ENCODE results near the gene DISP3. TPM values are rescaled to one million over a fixed set of nuclear protein-coding genes. Genes with fewer than 3 reads are reported as not detected.
A peak's percentile ranks its signal among the peaks of the same experiment; 100 is the strongest.

DISP3 gene
- polyA plus RNA-seq, 3 donors, result 0.01 TPM; not detected in 2

GRCh38 chr1:11500881-11501280 is 21.9 kb downstream of the DISP3 start:
- Histone ChIP-seq H3K27me3 (ENCODE audit: control insufficient read depth in 2 of 2, insufficient read depth in 2 of 2, low read length in 2 of 2) (peaks cover 0 to 18% of the 10 kb centered on the region in 2 donors), H2AFZ (ENCODE audit: insufficient read depth, low read depth, low read length, poor library complexity, severe bottlenecking) (no peak overlapping the region), H3K27ac (ENCODE audit: low read depth in 1 of 2, low read length in 2 of 2) (no peak overlapping the region), H3K79me2 (ENCODE audit: insufficient read depth, low read length) (no peaks in the 10 kb centered on the region), H3K4me3 (replicated peaks in 1 of 3; ENCODE audit: low read depth in 2 of 3, low read length in 3 of 3) (no peak overlapping the region), H4K20me1 (ENCODE audit: insufficient read depth, low read length) (no peaks in the 10 kb centered on the region), H3K4me2 (replicated peaks; ENCODE audit: extremely low read depth, low read length, poor library complexity, severe bottlenecking) (no peak overlapping the region), H3K9me3 (replicated peaks in 1 of 2; ENCODE audit: control insufficient read depth in 1 of 2, insufficient read depth in 1 of 2, low read length in 2 of 2) (peaks cover 42 to 46% of the 10 kb centered on the region in 2 donors), H3K36me3 (replicated peaks in 1 of 2; ENCODE audit: control insufficient read depth in 1 of 2, insufficient read depth in 2 of 2, low read length in 2 of 2) (no peaks in the 10 kb centered on the region), H3K9ac (ENCODE audit: insufficient read depth, low read length, poor library complexity, severe bottlenecking) (no peak overlapping the region), H3K4me1 (ENCODE audit: control insufficient read depth in 1 of 2, insufficient read depth in 2 of 2, low read length in 2 of 2) (no peaks in the 10 kb centered on the region)
- Mint-ChIP-seq H3K4me3 (peak overlapping the region in 1 of 2 donors; percentile 37), H3K4me1 (no peaks in the 10 kb centered on the region), H3K27ac (no peak overlapping the region), H3K9me3 (peaks cover 23 to 46% (median 36%) of the 10 kb centered on the region in 7 donors), H3K36me3 (no peaks in the 10 kb centered on the region), H3K27me3 (ENCODE audit: low read depth in 3 of 3) (peaks cover 2 to 29% (median 28%) of the 10 kb centered on the region in 3 donors)
- TF ChIP-seq CTCF (IDR thresholded peaks at IDR 0.05), result no peak
- WGBS (ENCODE audit: insufficient coverage), result 90% methylated on average over 4 of the region's 7 CpGs
- DNase-seq, result no peak
- intact Hi-C loops (cut with micrococcal nuclease), result no loop called here

DNA sequence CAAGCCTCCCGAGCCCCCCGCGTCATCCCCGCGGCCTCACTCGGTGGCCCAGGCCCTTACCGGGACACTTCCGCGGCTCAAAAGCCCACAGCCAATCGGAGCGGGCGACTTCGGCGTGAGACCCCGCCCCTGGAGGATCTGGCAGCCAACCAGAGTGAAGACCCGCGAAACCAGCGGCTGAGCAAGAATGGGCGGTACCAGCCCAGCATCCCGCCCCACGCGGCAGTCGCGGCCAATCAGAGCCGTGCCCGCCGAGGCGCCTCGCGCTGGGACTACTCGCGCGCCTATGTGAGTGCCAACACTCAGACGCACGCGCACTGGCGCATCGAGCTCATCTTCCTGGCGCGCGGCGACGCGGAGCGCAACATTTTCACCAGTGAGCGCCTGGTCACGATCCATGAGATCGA is 22.5 kb downstream of the DISP3 start:
- H3K9me3 ChIP-seq (replicated peaks in 1 of 2; ENCODE audit: control insufficient read depth in 1 of 2, insufficient read depth in 1 of 2, low read length in 2 of 2), result peaks cover 46 to 48% of the 10 kb centered on the region in 2 donors

More for the DNA sequence above, 22.5 kb downstream of the DISP3 start:
- DNase-seq, result no peak
- no peaks in the 10 kb centered on the region for H3K4me1 Mint-ChIP-seq
- Histone ChIP-seq H2AFZ (ENCODE audit: insufficient read depth, low read depth, low read length, poor library complexity, severe bottlenecking) (no peak overlapping the region), H3K4me3 (replicated peaks in 1 of 3; ENCODE audit: low read depth in 2 of 3, low read length in 3 of 3) (no peak overlapping the region), H3K27me3 (ENCODE audit: control insufficient read depth in 2 of 2, insufficient read depth in 2 of 2, low read length in 2 of 2) (peaks cover 0 to 18% of the 10 kb centered on the region in 2 donors), H3K79me2 (ENCODE audit: insufficient read depth, low read length) (no peaks in the 10 kb centered on the region), H3K27ac (ENCODE audit: low read depth in 1 of 2, low read length in 2 of 2) (no peak overlapping the region), H3K36me3 (replicated peaks in 1 of 2; ENCODE audit: control insufficient read depth in 1 of 2, insufficient read depth in 2 of 2, low read length in 2 of 2) (no peaks in the 10 kb centered on the region), H3K4me2 (replicated peaks; ENCODE audit: extremely low read depth, low read length, poor library complexity, severe bottlenecking) (no peak overlapping the region), H3K4me1 (ENCODE audit: control insufficient read depth in 1 of 2, insufficient read depth in 2 of 2, low read length in 2 of 2) (no peaks in the 10 kb centered on the region), H3K9ac (ENCODE audit: insufficient read depth, low read length, poor library complexity, severe bottlenecking) (no peak overlapping the region), H4K20me1 (ENCODE audit: insufficient read depth, low read length) (no peaks in the 10 kb centered on the region)
- peaks cover 2 to 29% (median 28%) of the 10 kb centered on the region in 3 donors for H3K27me3 Mint-ChIP-seq (ENCODE audit: low read depth in 3 of 3)
- H3K9me3 Mint-ChIP-seq, result peaks cover 29 to 52% (median 42%) of the 10 kb centered on the region in 7 donors
- no peak for TF ChIP-seq CTCF (IDR thresholded peaks at IDR 0.05)
- WGBS (ENCODE audit: insufficient coverage), result 37% methylated on average over 48 of the region's 48 CpGs
- no peaks in the 10 kb centered on the region for H3K36me3 Mint-ChIP-seq
- intact Hi-C loops (cut with micrococcal nuclease), result no loop called here
- no peak overlapping the region for H3K27ac Mint-ChIP-seq
- peak overlapping the region in 1 of 2 donors; percentile 17 for H3K4me3 Mint-ChIP-seq
